ENCODE data around the gene MARCHF7.
A peak's percentile ranks its signal among the peaks of the same experiment; 100 is the strongest.

Gene MARCHF7

DNA sequence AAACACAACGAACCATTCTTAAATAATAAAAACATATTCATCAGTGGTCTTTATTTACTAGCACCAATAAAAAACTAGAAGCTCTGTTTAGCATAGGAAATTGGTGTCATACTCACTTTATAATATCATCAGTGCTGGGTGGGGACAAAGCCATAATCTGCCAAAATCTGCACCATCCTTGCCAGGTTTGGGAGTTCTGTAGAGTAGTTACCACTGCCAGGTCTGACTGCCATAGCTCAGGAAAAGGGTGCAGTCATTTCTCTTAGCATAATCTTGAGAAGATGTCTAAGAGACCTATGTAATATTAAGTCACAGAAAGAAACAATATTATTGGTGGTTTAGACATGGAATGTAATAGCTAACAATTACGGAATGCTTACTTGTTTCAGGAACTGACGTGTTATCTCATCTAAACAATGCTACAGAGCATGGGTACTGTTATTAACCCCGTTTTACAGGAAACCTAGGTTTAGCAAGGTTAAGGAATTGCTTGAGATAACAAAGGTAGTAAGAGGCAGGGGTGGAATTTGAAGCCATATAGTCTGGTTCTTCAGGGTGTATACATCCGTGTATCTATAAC is 1.6 kb upstream of the MARCHF7 start:
- no peak for ATAC-seq
- TF ChIP-seq ZNF8 (CRISPR knock-in tag; IDR thresholded peaks at IDR 0.05) (no peak), PPARA (CRISPR knock-in tag; IDR thresholded peaks at IDR 0.05; ENCODE audit: borderline replicate concordance) (no peak), ISL1 (CRISPR knock-in tag; IDR thresholded peaks at IDR 0.05) (no peak)
- TF ChIP-seq, protein P1, sequence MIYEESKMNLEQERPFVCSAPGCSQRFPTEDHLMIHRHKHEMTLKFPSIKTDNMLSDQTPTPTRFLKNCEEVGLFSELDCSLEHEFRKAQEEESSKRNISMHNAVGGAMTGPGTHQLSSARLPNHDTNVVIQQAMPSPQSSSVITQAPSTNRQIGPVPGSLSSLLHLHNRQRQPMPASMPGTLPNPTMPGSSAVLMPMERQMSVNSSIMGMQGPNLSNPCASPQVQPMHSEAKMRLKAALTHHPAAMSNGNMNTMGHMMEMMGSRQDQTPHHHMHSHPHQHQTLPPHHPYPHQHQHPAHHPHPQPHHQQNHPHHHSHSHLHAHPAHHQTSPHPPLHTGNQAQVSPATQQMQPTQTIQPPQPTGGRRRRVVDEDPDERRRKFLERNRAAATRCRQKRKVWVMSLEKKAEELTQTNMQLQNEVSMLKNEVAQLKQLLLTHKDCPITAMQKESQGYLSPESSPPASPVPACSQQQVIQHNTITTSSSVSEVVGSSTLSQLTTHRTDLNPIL (CRISPR knock-in tag; IDR thresholded peaks at IDR 0.05; ENCODE audit: low read depth) = no peak
- TF ChIP-seq, protein P2, sequence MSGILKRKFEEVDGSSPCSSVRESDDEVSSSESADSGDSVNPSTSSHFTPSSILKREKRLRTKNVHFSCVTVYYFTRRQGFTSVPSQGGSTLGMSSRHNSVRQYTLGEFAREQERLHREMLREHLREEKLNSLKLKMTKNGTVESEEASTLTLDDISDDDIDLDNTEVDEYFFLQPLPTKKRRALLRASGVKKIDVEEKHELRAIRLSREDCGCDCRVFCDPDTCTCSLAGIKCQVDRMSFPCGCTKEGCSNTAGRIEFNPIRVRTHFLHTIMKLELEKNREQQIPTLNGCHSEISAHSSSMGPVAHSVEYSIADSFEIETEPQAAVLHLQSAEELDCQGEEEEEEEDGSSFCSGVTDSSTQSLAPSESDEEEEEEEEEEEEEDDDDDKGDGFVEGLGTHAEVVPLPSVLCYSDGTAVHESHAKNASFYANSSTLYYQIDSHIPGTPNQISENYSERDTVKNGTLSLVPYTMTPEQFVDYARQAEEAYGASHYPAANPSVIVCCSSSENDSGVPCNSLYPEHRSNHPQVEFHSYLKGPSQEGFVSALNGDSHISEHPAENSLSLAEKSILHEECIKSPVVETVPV (CRISPR knock-in tag; IDR thresholded peaks at IDR 0.05) = no peak

DNA sequence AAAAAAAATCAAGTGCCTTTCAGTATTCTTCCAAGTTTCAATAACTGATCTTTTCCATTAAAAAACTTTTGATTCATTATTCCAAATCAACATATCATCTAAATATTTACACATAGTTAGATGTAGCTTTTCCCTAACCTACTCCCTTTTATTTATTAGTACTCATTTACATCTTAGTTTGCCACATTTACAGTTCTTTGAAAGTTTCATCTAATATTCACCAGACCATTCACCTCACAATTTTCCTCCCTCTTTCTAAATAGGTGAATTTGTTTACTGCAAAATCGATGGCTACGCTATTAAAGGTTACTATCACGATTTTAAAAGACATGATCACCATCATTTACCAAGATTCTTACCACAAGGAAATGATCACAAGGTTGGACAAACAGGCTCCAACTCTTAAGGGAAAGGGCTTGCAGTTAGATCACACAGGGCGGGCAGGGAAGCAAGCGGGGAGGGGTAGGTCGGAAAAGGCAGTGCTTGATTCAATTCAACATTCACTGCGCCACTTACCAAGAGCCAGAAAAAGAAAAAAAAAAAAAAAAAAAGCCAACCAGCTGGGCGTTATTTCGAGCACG is 654 bp upstream of the MARCHF7 start:
- TF ChIP-seq CSDC2 (CRISPR knock-in tag; IDR thresholded peaks at IDR 0.05) = no peak
- TF ChIP-seq TOX (CRISPR knock-in tag; IDR thresholded peaks at IDR 0.05; ENCODE audit: borderline replicate concordance) = no peak
- TF ChIP-seq, protein P3, sequence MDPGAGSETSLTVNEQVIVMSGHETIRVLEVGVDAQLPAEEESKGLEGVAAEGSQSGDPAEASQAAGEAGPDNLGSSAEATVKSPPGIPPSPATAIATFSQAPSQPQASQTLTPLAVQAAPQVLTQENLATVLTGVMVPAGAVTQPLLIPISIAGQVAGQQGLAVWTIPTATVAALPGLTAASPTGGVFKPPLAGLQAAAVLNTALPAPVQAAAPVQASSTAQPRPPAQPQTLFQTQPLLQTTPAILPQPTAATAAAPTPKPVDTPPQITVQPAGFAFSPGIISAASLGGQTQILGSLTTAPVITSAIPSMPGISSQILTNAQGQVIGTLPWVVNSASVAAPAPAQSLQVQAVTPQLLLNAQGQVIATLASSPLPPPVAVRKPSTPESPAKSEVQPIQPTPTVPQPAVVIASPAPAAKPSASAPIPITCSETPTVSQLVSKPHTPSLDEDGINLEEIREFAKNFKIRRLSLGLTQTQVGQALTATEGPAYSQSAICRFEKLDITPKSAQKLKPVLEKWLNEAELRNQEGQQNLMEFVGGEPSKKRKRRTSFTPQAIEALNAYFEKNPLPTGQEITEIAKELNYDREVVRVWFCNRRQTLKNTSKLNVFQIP (CRISPR knock-in tag; IDR thresholded peaks at IDR 0.05; ENCODE audit: borderline replicate concordance, low read depth) = no peak
- TF ChIP-seq, protein P4, sequence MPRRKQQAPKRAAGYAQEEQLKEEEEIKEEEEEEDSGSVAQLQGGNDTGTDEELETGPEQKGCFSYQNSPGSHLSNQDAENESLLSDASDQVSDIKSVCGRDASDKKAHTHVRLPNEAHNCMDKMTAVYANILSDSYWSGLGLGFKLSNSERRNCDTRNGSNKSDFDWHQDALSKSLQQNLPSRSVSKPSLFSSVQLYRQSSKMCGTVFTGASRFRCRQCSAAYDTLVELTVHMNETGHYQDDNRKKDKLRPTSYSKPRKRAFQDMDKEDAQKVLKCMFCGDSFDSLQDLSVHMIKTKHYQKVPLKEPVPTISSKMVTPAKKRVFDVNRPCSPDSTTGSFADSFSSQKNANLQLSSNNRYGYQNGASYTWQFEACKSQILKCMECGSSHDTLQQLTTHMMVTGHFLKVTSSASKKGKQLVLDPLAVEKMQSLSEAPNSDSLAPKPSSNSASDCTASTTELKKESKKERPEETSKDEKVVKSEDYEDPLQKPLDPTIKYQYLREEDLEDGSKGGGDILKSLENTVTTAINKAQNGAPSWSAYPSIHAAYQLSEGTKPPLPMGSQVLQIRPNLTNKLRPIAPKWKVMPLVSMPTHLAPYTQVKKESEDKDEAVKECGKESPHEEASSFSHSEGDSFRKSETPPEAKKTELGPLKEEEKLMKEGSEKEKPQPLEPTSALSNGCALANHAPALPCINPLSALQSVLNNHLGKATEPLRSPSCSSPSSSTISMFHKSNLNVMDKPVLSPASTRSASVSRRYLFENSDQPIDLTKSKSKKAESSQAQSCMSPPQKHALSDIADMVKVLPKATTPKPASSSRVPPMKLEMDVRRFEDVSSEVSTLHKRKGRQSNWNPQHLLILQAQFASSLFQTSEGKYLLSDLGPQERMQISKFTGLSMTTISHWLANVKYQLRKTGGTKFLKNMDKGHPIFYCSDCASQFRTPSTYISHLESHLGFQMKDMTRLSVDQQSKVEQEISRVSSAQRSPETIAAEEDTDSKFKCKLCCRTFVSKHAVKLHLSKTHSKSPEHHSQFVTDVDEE (CRISPR knock-in tag; IDR thresholded peaks at IDR 0.05) = no peak
- TF ChIP-seq, protein P1 (CRISPR knock-in tag; IDR thresholded peaks at IDR 0.05; ENCODE audit: low read depth) = no peak
- TF ChIP-seq ZNF8 (CRISPR knock-in tag; IDR thresholded peaks at IDR 0.05) = no peak
- TF ChIP-seq RARB (CRISPR knock-in tag; IDR thresholded peaks at IDR 0.05) = no peak
- no peak for TF ChIP-seq ARNTL (CRISPR knock-in tag; IDR thresholded peaks at IDR 0.05; ENCODE audit: borderline replicate concordance, low read depth)
- TF ChIP-seq SNAI2 (CRISPR knock-in tag; IDR thresholded peaks at IDR 0.05) = no peak
- peak; percentile 48 for ATAC-seq

DNA sequence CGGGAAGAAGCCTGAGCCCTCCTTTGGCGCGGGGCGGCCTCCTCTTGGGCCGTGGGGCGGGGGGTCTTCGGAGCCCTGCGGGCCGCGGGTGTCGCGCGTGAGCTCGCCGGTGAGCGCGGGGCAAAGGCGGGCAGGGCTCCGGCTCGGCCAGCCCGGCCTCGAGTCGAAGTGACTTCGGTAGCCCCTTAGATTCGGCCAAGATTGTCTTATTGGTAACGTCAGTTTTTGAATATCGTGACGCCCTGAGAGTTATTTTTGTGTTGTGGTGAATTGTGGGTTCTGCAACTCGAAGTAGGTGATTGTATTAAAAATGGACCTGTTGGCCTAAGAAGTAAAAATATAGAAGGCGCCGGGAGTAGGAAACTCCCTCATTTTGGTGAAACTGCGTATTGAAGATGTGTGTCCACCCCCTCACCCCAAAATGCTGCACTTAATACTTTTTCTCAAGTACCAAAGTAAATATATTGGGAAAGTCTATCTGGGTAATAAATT is 669 bp downstream of the MARCHF7 start:
- TF ChIP-seq ISL1 (CRISPR knock-in tag; IDR thresholded peaks at IDR 0.05) = no peak
- TF ChIP-seq, protein P2 (CRISPR knock-in tag; IDR thresholded peaks at IDR 0.05) = no peak
- peak; percentile 29 for ATAC-seq

DNA sequence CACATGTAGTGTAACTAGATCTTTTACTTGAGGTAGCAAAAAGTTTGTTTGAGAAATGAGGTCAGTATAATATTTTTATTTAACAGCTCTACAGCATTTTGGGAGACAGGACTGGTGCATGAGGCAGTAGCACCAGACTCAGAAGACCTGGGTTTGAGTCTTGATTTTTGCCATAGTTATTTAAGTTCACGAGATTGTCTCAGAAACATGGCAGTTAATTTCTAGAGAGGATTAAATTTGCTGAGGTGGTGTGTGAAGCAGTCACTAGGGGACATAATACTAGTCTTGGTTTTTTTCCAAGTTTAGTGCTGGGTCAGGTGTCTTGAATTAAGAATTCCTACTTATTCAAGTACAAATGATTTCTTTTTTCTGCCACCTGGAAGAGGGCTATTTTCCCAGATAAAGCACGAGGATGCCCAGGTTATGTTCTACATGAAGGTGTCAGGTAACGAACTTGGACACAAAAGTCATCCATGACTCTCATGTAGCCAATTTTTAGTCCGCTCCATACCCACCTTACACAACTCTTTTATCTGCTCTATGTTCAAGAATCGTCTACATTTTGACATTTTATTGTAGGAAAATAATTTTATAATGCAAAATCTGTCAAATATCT is 1.4 kb downstream of the MARCHF7 start:
- ATAC-seq = no peak
- TF ChIP-seq BACH2 (CRISPR knock-in tag; IDR thresholded peaks at IDR 0.05; ENCODE audit: borderline replicate concordance) = no peak
- no peak for TF ChIP-seq SNAI2 (CRISPR knock-in tag; IDR thresholded peaks at IDR 0.05)
- TF ChIP-seq ZNF8 (CRISPR knock-in tag; IDR thresholded peaks at IDR 0.05) = no peak
- TF ChIP-seq ISL1 (CRISPR knock-in tag; IDR thresholded peaks at IDR 0.05) = no peak
